H1 (cell line): Measurements from ENCODE around the gene SPATA32. TPM values are rescaled to one million over a fixed set of nuclear protein-coding genes. Genes with fewer than 3 reads are reported as not detected.

ENCODE experiments used
- CTCF ChIA-PET: fragments of 300-600 bp; sonication (Branson Sonifier 250); formaldehyde crosslinking; loops from one replicate; lab custom pipeline; 2021; ENCODE audit not compliant: partially characterized antibody; lab: Charles Lee
- POLR2A ChIA-PET: fragments of 300-600 bp; sonication (Branson Sonifier 250); formaldehyde crosslinking; loops from one replicate; lab custom pipeline; 2021; ENCODE audit warnings: inconsistent platforms; ENCODE audit not compliant: partially characterized antibody; lab: Charles Lee
- DNase-seq, 2 experiments: peaks; one replicate each; pipeline versions ENCODE4 v3.0.0 to v3.0.0-alpha.2; 2010 to 2022; ENCODE audit warnings: low spot score in 2 of 2, low read depth in 1 of 2, mixed read lengths in 1 of 2
- FAIRE-seq: peaks from 2 replicates; lab custom pipeline; 2011; peaks lifted over from hg19 to GRCh38; lab: Jason Lieb, UNC
- H2AFZ ChIP-seq: 2 replicates; pipeline ENCODE4 v1.8.1; 2012; ENCODE audit warnings: low read length, inconsistent platforms
- H2AK5ac ChIP-seq: 2 replicates; pipeline ENCODE4 v1.6.1; 2013; ENCODE audit warnings: low read depth, low read length
- H2BK120ac ChIP-seq: replicated peaks from 2 replicates; pipeline ENCODE3; 2013; ENCODE audit warnings: low read depth, low read length, inconsistent platforms
- H2BK12ac ChIP-seq: 2 replicates; pipeline ENCODE4 v1.6.1; 2013; ENCODE audit warnings: low read depth, low read length
- H2BK15ac ChIP-seq: 2 replicates; pipeline ENCODE4 v1.6.1; 2013; ENCODE audit warnings: low read length
- H2BK20ac ChIP-seq: 2 replicates; pipeline ENCODE4 v1.6.1; 2013; ENCODE audit warnings: low read length
- H2BK5ac ChIP-seq: 2 replicates; pipeline ENCODE4 v1.6.1; 2013; ENCODE audit warnings: low read depth, low read length
- H3K14ac ChIP-seq: 2 replicates; pipeline ENCODE4 v1.6.1; 2013; ENCODE audit warnings: inconsistent platforms; ENCODE audit not compliant: insufficient read length
- H3K18ac ChIP-seq: 2 replicates; pipeline ENCODE4 v1.6.1; 2013; ENCODE audit warnings: low read length; ENCODE audit errors: extremely low read depth
- H3K23ac ChIP-seq: 2 replicates; pipeline ENCODE4 v1.6.1; 2013; ENCODE audit warnings: inconsistent platforms; ENCODE audit not compliant: insufficient read length
- H3K23me2 ChIP-seq: 2 replicates; pipeline ENCODE4 v1.6.1; 2013; ENCODE audit warnings: low read depth, low read length
- H3K27ac ChIP-seq: 2 replicates; pipeline ENCODE4 v1.6.1; 2011; ENCODE audit warnings: low read depth, low read length, inconsistent platforms
- H3K27me3 ChIP-seq, 4 experiments: replicated peaks in 1 of 4; 1 replicate in 1 of 4; 2 replicates in 3 of 4; pipeline versions ENCODE4 v1.6.1 to v1.8.1; 2011 to 2013; ENCODE audit warnings: low read length in 3 of 4, mild to moderate bottlenecking in 3 of 4, inconsistent platforms in 2 of 4, mixed read lengths in 2 of 4, moderate library complexity in 1 of 4; ENCODE audit not compliant: control insufficient read depth in 3 of 4, insufficient read depth in 3 of 4; ENCODE audit errors: extremely low read depth in 1 of 4
- H3K36me3 ChIP-seq, 4 experiments: 2 replicates each; pipeline versions ENCODE4 v1.6.1 to v1.8.1; 2011 to 2013; ENCODE audit warnings: mild to moderate bottlenecking in 4 of 4, low read length in 3 of 4, moderate library complexity in 2 of 4, control low read depth in 1 of 4, inconsistent platforms in 1 of 4; ENCODE audit not compliant: insufficient read depth in 4 of 4, control insufficient read depth in 2 of 4
- H3K4ac ChIP-seq: replicated peaks from 2 replicates; pipeline ENCODE3; 2013; ENCODE audit warnings: low read length, low read depth, mixed read lengths, inconsistent platforms; ENCODE audit not compliant: insufficient read length
- H3K4me1 ChIP-seq, 4 experiments: replicated peaks in 1 of 4; 1 replicate in 1 of 4; 2 replicates in 3 of 4; pipeline versions ENCODE4 v1.6.1 to v1.8.1; 2011 to 2013; ENCODE audit warnings: low read length in 3 of 4, inconsistent platforms in 2 of 4, mixed read lengths in 1 of 4; ENCODE audit not compliant: insufficient read depth in 4 of 4, control insufficient read depth in 3 of 4
- H3K4me2 ChIP-seq, 2 experiments: 2 replicates each; pipeline versions ENCODE4 v1.6.1 to v1.8.1; 2011 to 2013; ENCODE audit warnings: low read depth in 2 of 2, low read length in 2 of 2, control low read depth in 1 of 2, inconsistent platforms in 1 of 2, mild to moderate bottlenecking in 1 of 2; ENCODE audit not compliant: insufficient read depth in 1 of 2
- H3K4me3 ChIP-seq, 4 experiments: fragments of 200-600, 300-600 bp in 1 of 4; sonication (generic), shearing (Covaris generic), sonication (Bioruptor Twin) in 1 of 4; 2 replicates each; pipeline versions ENCODE4 v1.5.1 to v1.8.1; 2011 to 2016; ENCODE audit warnings: low read length in 4 of 4, low read depth in 3 of 4, control low read depth in 2 of 4, inconsistent platforms in 2 of 4, mild to moderate bottlenecking in 2 of 4, mixed read lengths in 1 of 4, moderate library complexity in 1 of 4; ENCODE audit not compliant: insufficient read depth in 2 of 4; ENCODE audit errors: extremely low read depth in 1 of 4
- H3K56ac ChIP-seq: replicated peaks from 2 replicates; pipeline ENCODE3; 2013; ENCODE audit warnings: low read depth, mild to moderate bottlenecking, mixed read lengths, low read length, inconsistent platforms; ENCODE audit not compliant: insufficient read length
- H3K79me1 ChIP-seq: 2 replicates; pipeline ENCODE4 v1.6.1; 2013; ENCODE audit warnings: low read depth, low read length, control low read depth
- H3K79me2 ChIP-seq, 2 experiments: 2 replicates each; pipeline versions ENCODE4 v1.6.1 to v1.8.1; 2012 to 2013; ENCODE audit warnings: low read length in 2 of 2, mild to moderate bottlenecking in 2 of 2, inconsistent platforms in 1 of 2; ENCODE audit not compliant: insufficient read depth in 2 of 2, control insufficient read depth in 1 of 2
- H3K9ac ChIP-seq, 4 experiments: replicated peaks in 1 of 4; 1 replicate in 1 of 4; 2 replicates in 3 of 4; pipeline versions ENCODE4 v1.6.1 to v1.8.1; 2011 to 2013; ENCODE audit warnings: low read depth in 3 of 4, low read length in 3 of 4, control low read depth in 2 of 4, mild to moderate bottlenecking in 2 of 4, moderate library complexity in 2 of 4, inconsistent platforms in 1 of 4; ENCODE audit errors: extremely low read depth in 1 of 4
- H3K9me3 ChIP-seq, 2 experiments: 2 replicates each; pipeline versions ENCODE4 v1.6.1 to v1.8.1; 2012 to 2013; ENCODE audit warnings: mild to moderate bottlenecking in 2 of 2, moderate library complexity in 2 of 2, control low read depth in 1 of 2, inconsistent platforms in 1 of 2, low read depth in 1 of 2, low read length in 1 of 2, mixed read lengths in 1 of 2; ENCODE audit not compliant: insufficient read depth in 2 of 2
- H4K20me1 ChIP-seq, 2 experiments: replicated peaks in 1 of 2; 2 replicates each; pipeline versions ENCODE3 to v1.8.1; 2011 to 2013; ENCODE audit warnings: inconsistent platforms in 2 of 2, low read length in 2 of 2, mild to moderate bottlenecking in 1 of 2; ENCODE audit not compliant: insufficient read depth in 2 of 2, control insufficient read depth in 1 of 2
- H4K5ac ChIP-seq: 2 replicates; pipeline ENCODE4 v1.6.1; 2013; ENCODE audit warnings: low read length, low read depth, mixed read lengths, inconsistent platforms; ENCODE audit not compliant: insufficient read length
- H4K8ac ChIP-seq: 2 replicates; pipeline ENCODE4 v1.8.0; 2013; ENCODE audit warnings: mild to moderate bottlenecking, moderate library complexity, low read length, inconsistent platforms; ENCODE audit not compliant: insufficient read depth; ENCODE audit errors: extremely low read depth
- H4K91ac ChIP-seq: replicated peaks from 2 replicates; pipeline ENCODE3; 2013; ENCODE audit warnings: low read length, mixed read lengths, inconsistent platforms; ENCODE audit not compliant: insufficient read length
- FOSL1 ChIP-seq: IDR thresholded peaks from 2 replicates; pipeline ENCODE4 v1.6.1; 2011; ENCODE audit warnings: mild to moderate bottlenecking, low read depth, low read length, moderate library complexity; ENCODE audit not compliant: insufficient read depth
- HDAC6 ChIP-seq: IDR thresholded peaks from one replicate; pipeline ENCODE4 v1.7.1; 2012; ENCODE audit warnings: low read depth, mild to moderate bottlenecking, inconsistent platforms, low read length, moderate library complexity
- JUND ChIP-seq: IDR thresholded peaks from 2 replicates; pipeline ENCODE4 v1.6.1; 2011; ENCODE audit warnings: mild to moderate bottlenecking, improper control_type of control experiment, low read length
- NRF1 ChIP-seq: IDR thresholded peaks from 2 replicates; pipeline ENCODE4 v1.6.1; 2011; ENCODE audit warnings: mild to moderate bottlenecking, low read depth, low read length, improper control_type of control experiment
- YY1 ChIP-seq: IDR thresholded peaks from 2 replicates; pipeline ENCODE4 v1.6.1; 2011; ENCODE audit warnings: low read depth, mild to moderate bottlenecking, low read length
- WGBS, 2 experiments: shearing (Covaris generic) in 1 of 2; methylation state at CpG; one replicate each; pipeline versions ENCODE4 v1.1.6 to v1.1.7; 2013 to 2015; ENCODE audit warnings: low lambda C conversion rate in 2 of 2, mixed read lengths in 2 of 2, inconsistent platforms in 1 of 2, low coverage in 1 of 2, missing lambda C conversion rate in 1 of 2; ENCODE audit not compliant: insufficient replicate concordance in 2 of 2, insufficient coverage in 1 of 2, insufficient read length in 1 of 2; ENCODE audit errors: extremely low coverage in 1 of 2, missing lambda C conversion rate in 1 of 2; 5-methylcytosine and 5-hydroxymethylcytosine counted together
- polyA plus RNA-seq, 7 experiments: library from polyadenylated mRNA; depleted of rRNA in 3 of 7; stranded (reverse) in 5 of 7; unstranded in 2 of 7; fragments of >200 nt in 5 of 7; fragments of 200-250 nt in 2 of 7; gene quantifications; 1 replicate in 5 of 7; 2 replicates in 1 of 7; 4 replicates in 1 of 7; pipeline versions ENCODE4 v1.2.1 to v1.2.3, GENCODE V29; 2011 to 2013; ENCODE audit warnings: missing spikeins in 2 of 7, mixed read lengths in 2 of 7
- total RNA-seq: library from RNA; stranded (reverse); fragmentation: NEBNext Ultra II Directional; extraction: Animal tissue kit (Norgen Biotek cat#: 25700); gene quantifications from 2 replicates; pipeline ENCODE4 v1.2.1, GENCODE V29; 2021

The SPATA32 gene
- total and polyA plus RNA-seq, 2 of the 8 experiments (the other 6 are each of a cell fraction or from before 2014, with no cell fraction given) = 0.24 TPM; not detected in 1

DNA sequence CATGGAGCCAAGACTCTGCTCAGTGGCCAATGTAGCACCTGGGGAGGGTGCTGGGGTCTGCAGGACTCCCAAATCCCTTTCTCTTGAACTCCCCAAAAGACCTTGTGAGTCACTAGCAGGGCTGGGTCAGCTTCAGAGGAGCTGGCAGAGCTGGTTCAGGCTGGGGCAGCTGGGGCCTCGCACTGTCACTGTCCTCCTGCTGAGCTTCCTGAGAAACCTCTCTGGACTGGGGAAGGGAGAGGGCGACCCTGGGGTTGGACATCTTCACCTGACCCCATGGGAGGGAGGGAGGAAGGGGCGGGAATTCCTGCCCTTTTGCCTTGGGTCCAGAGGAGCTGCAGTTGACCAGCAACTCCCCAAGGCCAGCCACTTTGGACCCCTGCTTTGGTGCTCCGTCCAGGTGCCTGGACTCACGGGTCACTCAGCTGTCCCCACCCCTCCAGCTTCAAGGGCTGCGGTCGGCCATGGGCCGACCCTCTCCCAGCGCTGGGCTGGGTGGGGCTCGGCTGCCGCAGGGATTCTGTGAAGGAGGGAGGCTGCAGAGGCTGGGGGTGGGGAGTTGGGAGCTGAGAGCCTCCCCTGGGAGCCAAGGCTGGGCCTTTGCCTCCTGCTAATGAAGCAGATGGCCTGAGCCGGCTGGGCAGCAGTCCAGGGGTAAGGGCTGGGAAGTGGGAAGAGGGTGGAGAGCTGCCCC lies 31.0 kb downstream of the SPATA32 start:
- Histone ChIP-seq H2BK120ac (no peak overlapping the region), H3K79me1 (no peaks in the 10 kb centered on the region), H2BK15ac (peak overlapping the region; percentile 72; the same call in 1 of the 2 replicates), H3K9me3 (no peaks in the 10 kb centered on the region), H3K14ac (no peak overlapping the region), H2BK20ac (0 out of 2 replicates have a peak overlapping the region, but pooled peaks have one; percentile 18), H2AK5ac (no peak overlapping the region), H3K36me3 (no peaks in the 10 kb centered on the region), H3K79me2 (no peaks in the 10 kb centered on the region), H2BK5ac (no peak overlapping the region), H3K23me2 (no peaks in the 10 kb centered on the region), H4K91ac (no peak overlapping the region), H3K27me3 (peaks cover 0 to 5% (median under 1%) of the 10 kb centered on the region in 4 experiments; a peak in 2 of 7 replicates), H4K20me1 (peaks cover 0 to 3% of the 10 kb centered on the region in 2 experiments), H3K4ac (no peak overlapping the region), H3K23ac (no peak overlapping the region), H3K9ac (no peak overlapping the region), H2BK12ac (peak overlapping the region; percentile 68; the same call in 1 of the 2 replicates), H3K18ac (peak overlapping the region; percentile 78; the same call in 1 of the 2 replicates), H4K8ac (no peak overlapping the region), H3K4me1 (peaks cover 8 to 30% (median 17%) of the 10 kb centered on the region in 4 experiments), H3K4me3 (no peak overlapping the region), H2AFZ (no peak overlapping the region), H3K27ac (no peak overlapping the region), H3K56ac (no peak overlapping the region), H4K5ac (no peak overlapping the region), H3K4me2 (no peak overlapping the region)
- 76% methylated on average over 6 of the region's 12 CpGs; no CpG with 5 or more reads in 1 of the 2 experiments for WGBS, 2 experiments
- TF ChIP-seq JUND (no peak), FOSL1 (no peak), YY1 (no peak), HDAC6 (no peak), NRF1 (no peak)
- ChIA-PET CTCF (interaction anchor here (0.7 to 22.1 kb wide), 30 partner anchors 9 to 205 kb away, joined by 3 to 362 read pairs (median 5); partner anchors contain the start of genes ACBD4, FMNL1 and MAP3K14), POLR2A (interaction anchor here (0.7 to 2.8 kb wide), 8 partner anchors 10 to 82 kb away, joined by 3 to 18 read pairs (median 8); partner anchors contain the start of genes HEXIM1 and HEXIM2)
- DNase-seq = no peak
- FAIRE-seq = no peak
